Left lung (tissue), 10 donors: ENCODE results near the gene SNAP47. TPM values are rescaled to one million over a fixed set of nuclear protein-coding genes. Genes with fewer than 3 reads are reported as not detected.

Experiments used
- ATAC-seq: fragments of 200-7000 bp; cut with Tn5 transposase; one replicate; pipeline ENCODE4 v1.9.1; 2020; ENCODE audit warnings: moderate library complexity
- DNase-seq, 4 donors: peaks; one replicate each; pipeline ENCODE4 v3.0.0-alpha.2; 2013 to 2020
- H3K27ac ChIP-seq, 2 donors: fragments of 200-600 bp; sonication (generic) in 1 of 2; one replicate each; pipeline versions ENCODE4 v1.5.0 to v1.8.0; 2020 to 2021
- H3K27me3 ChIP-seq, 2 donors: fragments of 200-600 bp; sonication (generic) in 1 of 2; one replicate each; pipeline versions ENCODE4 v1.5.0 to v1.8.0; 2020 to 2021
- H3K36me3 ChIP-seq, 2 donors: fragments of 200-600 bp; sonication (generic) in 1 of 2; one replicate each; pipeline versions ENCODE4 v1.5.0 to v1.8.0; 2020 to 2021
- H3K4me1 ChIP-seq, 2 donors: fragments of 200-600 bp; one replicate each; pipeline ENCODE4 v1.8.0; 2021
- H3K4me3 ChIP-seq, 2 donors: fragments of 200-600 bp; sonication (generic) in 1 of 2; one replicate each; pipeline versions ENCODE4 v1.5.0 to v1.8.0; 2020 to 2021; ENCODE audit warnings: mild to moderate bottlenecking in 1 of 2
- H3K9me3 ChIP-seq, 2 donors: fragments of 200-600 bp; sonication (generic) in 1 of 2; one replicate each; pipeline versions ENCODE4 v1.5.0 to v1.8.0; 2020 to 2021
- intact Hi-C, 2 donors: fragments of 100-400 bp; cut with DNase I; formaldehyde crosslinking; loops; one replicate each; pipeline versions ENCODE4 v1.11.2 to v1.14.2; 2022
- polyA plus RNA-seq, 6 donors: library from polyadenylated mRNA; unstranded; fragments of 120-200 nt; gene quantifications; one replicate each; pipeline ENCODE4 v1.2.1, GENCODE V29; 2013; ENCODE audit not compliant: insufficient read length in 6 of 6
- total RNA-seq, 2 donors: library from RNA; stranded (reverse); fragmentation: NEBNext Ultra II Directional; extraction: Animal tissue kit (Norgen Biotek cat#: 25700); gene quantifications; one replicate each; pipeline ENCODE4 v1.2.1, GENCODE V29; 2021
- TF ChIP-seq, protein P1 (sequence below), 2 donors: fragments of 200-600 bp; sonication (generic) in 1 of 2; IDR thresholded peaks; one replicate each; pipeline versions ENCODE4 v1.5.0 to v1.8.0; 2021; ENCODE audit warnings: antibody characterized with exemption in 2 of 2
- donor health status: DM: no; HTN: yes; CAD: no.
- donor health status: DM: no; HTN: no; CAD: no.

SNAP47 gene
- total and polyA plus RNA-seq, 8 donors = 24.5 to 44.9 (median 41.3) TPM

DNA sequence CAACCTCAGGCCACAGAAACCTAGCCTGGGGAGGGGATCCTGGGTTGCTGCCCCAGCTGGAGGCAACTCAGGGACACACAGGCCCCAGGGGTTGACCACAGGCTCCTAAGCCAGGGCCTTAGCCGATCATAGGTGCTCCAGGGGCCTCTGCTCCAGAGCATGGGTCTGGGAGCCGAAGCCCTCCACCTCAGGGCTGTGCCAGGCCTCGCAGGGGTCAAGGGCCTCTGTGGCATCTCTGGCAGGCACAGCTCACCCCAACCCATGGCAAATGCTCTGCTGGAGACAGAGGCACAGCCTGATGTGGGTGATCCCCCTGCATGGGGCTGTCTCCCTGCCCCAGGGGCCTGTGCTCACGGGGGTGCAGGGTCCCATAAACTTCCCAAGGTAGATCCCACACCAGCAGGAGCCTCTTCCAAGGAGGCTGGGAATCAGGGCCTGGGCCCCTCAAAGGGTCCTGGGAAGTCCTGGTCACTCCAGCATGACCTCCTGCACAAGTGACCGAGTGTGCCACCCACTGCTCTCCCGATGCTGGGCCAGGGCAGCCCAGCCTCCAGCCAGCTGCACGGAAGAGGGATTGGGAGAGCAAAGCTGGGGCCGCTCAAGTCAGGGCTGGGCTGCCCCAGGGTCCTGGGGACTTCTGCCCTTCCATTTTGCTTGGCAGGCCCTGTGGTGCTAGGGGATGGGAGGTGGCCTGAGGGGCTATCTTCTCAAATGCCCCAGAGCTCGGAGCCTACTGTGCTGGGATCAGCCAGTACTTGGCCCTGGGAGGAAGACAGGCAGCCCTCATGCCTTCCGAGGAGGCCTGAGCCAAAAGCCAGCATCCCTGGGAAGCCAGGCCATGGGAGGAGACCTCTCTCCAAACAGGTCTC lies 58.1 kb downstream of the SNAP47 start:
- intact Hi-C loops = no loop called here
- no peak for ATAC-seq
- H3K27me3 ChIP-seq = peaks cover 0 to 28% of the 10 kb centered on the region in 2 donors
- DNase-seq = peak in 1 of 4 donors; percentile 57
- peaks cover 0 to 6% of the 10 kb centered on the region in 2 donors for H3K4me1 ChIP-seq
- no peaks in the 10 kb centered on the region for H3K9me3 ChIP-seq
- H3K27ac ChIP-seq = no peak overlapping the region
- H3K36me3 ChIP-seq = no peaks in the 10 kb centered on the region
- TF ChIP-seq, protein P1, sequence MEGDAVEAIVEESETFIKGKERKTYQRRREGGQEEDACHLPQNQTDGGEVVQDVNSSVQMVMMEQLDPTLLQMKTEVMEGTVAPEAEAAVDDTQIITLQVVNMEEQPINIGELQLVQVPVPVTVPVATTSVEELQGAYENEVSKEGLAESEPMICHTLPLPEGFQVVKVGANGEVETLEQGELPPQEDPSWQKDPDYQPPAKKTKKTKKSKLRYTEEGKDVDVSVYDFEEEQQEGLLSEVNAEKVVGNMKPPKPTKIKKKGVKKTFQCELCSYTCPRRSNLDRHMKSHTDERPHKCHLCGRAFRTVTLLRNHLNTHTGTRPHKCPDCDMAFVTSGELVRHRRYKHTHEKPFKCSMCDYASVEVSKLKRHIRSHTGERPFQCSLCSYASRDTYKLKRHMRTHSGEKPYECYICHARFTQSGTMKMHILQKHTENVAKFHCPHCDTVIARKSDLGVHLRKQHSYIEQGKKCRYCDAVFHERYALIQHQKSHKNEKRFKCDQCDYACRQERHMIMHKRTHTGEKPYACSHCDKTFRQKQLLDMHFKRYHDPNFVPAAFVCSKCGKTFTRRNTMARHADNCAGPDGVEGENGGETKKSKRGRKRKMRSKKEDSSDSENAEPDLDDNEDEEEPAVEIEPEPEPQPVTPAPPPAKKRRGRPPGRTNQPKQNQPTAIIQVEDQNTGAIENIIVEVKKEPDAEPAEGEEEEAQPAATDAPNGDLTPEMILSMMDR (IDR thresholded peaks at IDR 0.05) = no peak
- no peak overlapping the region for H3K4me3 ChIP-seq

DNA sequence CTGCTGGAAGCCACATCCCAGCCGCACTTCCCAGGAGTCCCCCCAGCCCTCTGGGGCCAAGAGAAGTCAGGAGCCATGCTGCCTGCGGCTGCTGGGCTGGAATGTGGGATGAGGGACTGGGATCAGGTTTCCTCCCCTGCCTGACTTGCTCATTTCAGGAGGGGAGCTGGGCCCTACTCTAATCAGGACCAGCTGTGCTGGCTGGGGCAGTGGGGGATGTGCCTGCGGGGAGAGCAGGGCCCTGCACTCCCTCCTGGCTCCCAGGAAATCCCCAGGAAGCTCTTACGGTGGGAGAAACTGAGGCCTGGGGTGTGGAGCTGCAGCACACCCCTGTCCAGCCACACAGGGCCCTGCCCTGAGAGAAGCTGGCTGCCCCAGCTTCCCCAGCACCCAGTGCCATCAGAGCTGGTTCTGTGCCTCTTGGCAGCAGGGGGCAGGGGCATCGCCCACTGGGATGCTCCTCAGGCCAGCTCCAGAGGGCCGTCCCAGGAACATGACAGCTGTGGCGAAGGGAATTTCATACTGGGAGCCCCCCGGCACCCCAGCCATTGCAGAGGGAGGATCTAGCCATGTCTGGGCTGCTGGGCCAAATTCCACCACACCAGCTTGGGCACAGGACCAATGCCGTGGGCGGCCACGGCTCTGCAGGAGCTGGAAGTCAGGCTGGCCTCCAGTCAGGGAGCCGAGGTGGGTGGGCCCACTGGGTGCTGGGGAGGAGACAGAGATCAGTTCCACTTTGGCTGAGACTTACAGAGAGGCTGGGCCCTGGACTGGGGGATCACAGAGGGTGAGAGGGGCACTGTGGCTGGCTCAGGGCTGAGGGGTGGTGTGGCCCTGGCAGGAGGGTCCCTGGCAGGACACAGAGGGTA lies 58.9 kb downstream of the SNAP47 start:
- TF ChIP-seq, protein P1 (IDR thresholded peaks at IDR 0.05) = no peak
- H3K27ac ChIP-seq = no peak overlapping the region
- no peaks in the 10 kb centered on the region for H3K9me3 ChIP-seq
- intact Hi-C loops = no loop called here
- ATAC-seq = peak; percentile 62
- H3K36me3 ChIP-seq = no peaks in the 10 kb centered on the region
- H3K27me3 ChIP-seq = peaks cover 0 to 20% of the 10 kb centered on the region in 2 donors
- H3K4me3 ChIP-seq = no peak overlapping the region
- DNase-seq = peak in 2 of 4 donors; percentile 27 to 74
- peaks cover 0 to 6% of the 10 kb centered on the region in 2 donors for H3K4me1 ChIP-seq

DNA sequence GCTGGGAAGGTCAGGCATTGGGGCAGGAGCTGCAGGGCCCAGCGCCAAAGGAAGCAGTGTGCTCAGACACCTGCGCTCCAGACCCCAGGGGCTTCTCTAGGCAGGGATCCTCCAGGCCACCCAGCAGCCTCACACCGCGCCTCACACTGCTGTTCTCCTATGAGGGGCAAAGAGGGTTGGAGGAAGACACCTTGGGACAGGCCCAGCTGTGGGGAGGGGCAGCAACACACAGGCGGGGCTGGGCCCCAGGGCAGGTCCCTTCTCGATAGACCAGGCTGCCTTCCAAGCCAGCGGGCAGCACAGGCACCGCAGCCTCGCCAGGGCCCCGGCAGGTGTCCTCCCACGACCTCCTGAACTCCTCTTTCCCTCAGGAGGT lies 59.6 kb downstream of the SNAP47 start:
- TF ChIP-seq, protein P1 (IDR thresholded peaks at IDR 0.05) = no peak
- intact Hi-C loops = no loop called here
- no peak for ATAC-seq

DNA sequence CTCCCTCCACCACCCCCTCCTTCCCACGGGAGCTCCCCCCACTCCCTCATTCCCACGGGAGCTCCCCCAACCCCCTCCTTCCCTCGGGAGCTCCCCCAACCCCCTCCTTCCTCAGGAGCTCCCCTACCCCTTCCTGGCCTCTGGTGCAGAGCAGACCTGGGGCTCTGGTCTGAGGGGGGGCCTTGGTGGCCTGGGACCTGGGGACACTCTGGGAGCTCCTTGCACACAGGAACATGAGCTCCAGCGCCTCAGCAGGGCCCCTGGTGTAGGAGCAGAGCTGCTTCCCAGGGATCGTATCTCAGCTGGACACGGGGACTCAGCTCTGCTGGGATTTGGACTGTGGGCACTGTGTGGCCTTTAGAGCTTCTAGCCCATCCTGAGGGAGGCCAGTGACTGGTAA lies 60.5 kb downstream of the SNAP47 start:
- H3K27ac ChIP-seq = no peak overlapping the region
- ATAC-seq (no peak), DNase-seq (peak in 1 of 4 donors; percentile 47)
- no peak overlapping the region for H3K4me3 ChIP-seq
- TF ChIP-seq, protein P1 (IDR thresholded peaks at IDR 0.05) = no peak
- H3K9me3 ChIP-seq = no peaks in the 10 kb centered on the region
- peaks cover 0 to 6% of the 10 kb centered on the region in 2 donors for H3K4me1 ChIP-seq
- no peaks in the 10 kb centered on the region for H3K36me3 ChIP-seq
- H3K27me3 ChIP-seq = peaks cover 0 to 19% of the 10 kb centered on the region in 2 donors
- intact Hi-C loops = no loop called here

More for the DNA sequence above, 59.6 kb downstream of the SNAP47 start:
- Histone ChIP-seq H3K9me3 (no peaks in the 10 kb centered on the region), H3K4me3 (no peak overlapping the region), H3K27me3 (peaks cover 0 to 19% of the 10 kb centered on the region in 2 donors), H3K27ac (no peak overlapping the region), H3K36me3 (no peaks in the 10 kb centered on the region), H3K4me1 (peaks cover 0 to 6% of the 10 kb centered on the region in 2 donors)
- DNase-seq = peak in 1 of 4 donors; percentile 75
